ENCODE results near the gene TSKU.
"Not testable (repeated sequence)": the region's sequence is repeated elsewhere in the genome, so short reads cannot be mapped to it uniquely, and the experiment has no call there.

Gene TSKU

DNA sequence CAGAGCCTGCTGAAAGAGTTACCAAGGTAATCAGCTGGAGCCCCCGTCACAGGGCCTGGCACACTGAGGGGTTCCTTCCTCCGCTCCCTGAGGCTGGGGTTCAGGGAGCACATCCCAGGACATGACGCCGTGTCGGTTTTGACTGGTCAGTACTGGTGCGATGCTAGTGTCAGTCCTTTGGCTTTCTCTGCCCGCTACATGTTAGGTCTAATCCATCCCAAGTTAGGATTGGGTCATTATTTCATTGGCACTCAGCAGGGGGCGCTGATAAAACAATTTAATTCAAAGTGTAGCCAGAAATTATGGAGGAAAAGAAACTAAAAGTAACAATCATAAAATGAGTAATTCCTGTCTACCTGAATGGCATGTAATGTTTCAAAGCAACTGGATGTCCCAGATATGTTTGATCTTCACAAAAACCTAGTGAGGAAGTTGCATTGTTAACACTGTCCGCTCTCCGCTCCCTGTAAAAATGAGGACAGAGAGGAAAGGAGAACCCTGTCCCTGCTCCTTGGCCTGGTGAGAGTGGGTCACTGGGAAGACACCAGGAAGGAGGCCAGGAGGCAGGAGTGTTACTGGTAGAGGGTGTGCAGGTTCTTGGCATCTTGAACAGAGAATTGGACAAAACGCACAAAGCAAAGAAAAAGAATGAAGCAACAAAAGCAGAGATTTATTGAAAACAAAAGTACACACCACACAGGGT, 27.1 kb downstream of the TSKU start:
- Histone ChIP-seq H3K9me3 (ENCODE audit: control insufficient read depth, low read depth, low read length) (peaks cover 12% of the 10 kb centered on the region), H3K27ac (ENCODE audit: low read length) (no peak overlapping the region), H3K9ac (ENCODE audit: low read length) (no peak overlapping the region), H3K4me3 (ENCODE audit: low read length) (no peak overlapping the region), H3K36me3 (ENCODE audit: control insufficient read depth, low read depth, low read length) (no peaks in the 10 kb centered on the region), H3K4me1 (ENCODE audit: control insufficient read depth, low read depth, low read length) (peaks cover 9% of the 10 kb centered on the region), H3K27me3 (ENCODE audit: control insufficient read depth, insufficient read depth, low read length) (no peaks in the 10 kb centered on the region)

DNA sequence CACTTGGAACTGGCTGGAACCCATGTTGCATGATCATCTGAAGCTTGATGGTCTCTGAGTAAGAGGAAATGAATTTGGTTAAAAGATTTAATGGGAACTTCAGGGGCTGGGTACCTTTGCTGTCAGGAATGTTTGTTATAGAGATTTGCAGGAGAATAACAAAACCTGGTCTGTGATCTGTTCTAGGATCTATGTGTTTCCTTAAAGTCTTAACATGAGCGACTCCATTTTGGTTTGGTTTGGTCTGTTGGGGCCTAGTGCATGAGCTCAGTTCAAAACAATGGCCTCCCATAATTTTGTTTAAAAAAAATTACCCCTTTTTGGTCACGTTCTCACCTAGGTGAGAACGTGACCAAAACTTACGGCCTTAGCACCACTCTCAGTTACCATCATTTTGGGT, 28.1 kb downstream of the TSKU start:
- H3K4me3 ChIP-seq (ENCODE audit: low read length) = no peak overlapping the region
- H3K4me1 ChIP-seq (ENCODE audit: control insufficient read depth, low read depth, low read length) = peaks cover 9% of the 10 kb centered on the region
- peaks cover 19% of the 10 kb centered on the region for H3K9me3 ChIP-seq (ENCODE audit: control insufficient read depth, low read depth, low read length)
- H3K27ac ChIP-seq (ENCODE audit: low read length) = no peak overlapping the region
- no peaks in the 10 kb centered on the region for H3K36me3 ChIP-seq (ENCODE audit: control insufficient read depth, low read depth, low read length)
- H3K27me3 ChIP-seq (ENCODE audit: control insufficient read depth, insufficient read depth, low read length) = no peaks in the 10 kb centered on the region
- no peak overlapping the region for H3K9ac ChIP-seq (ENCODE audit: low read length)

GRCh38 chr11:76814414-76814813, 31.3 kb downstream of the TSKU start:
- H3K27ac ChIP-seq (ENCODE audit: low read length) = no peak overlapping the region
- H3K27me3 ChIP-seq (ENCODE audit: control insufficient read depth, insufficient read depth, low read length) = no peaks in the 10 kb centered on the region
- H3K4me3 ChIP-seq (ENCODE audit: low read length) = no peak overlapping the region
- no peak overlapping the region for H3K9ac ChIP-seq (ENCODE audit: low read length)
- peaks cover 26% of the 10 kb centered on the region for H3K9me3 ChIP-seq (ENCODE audit: control insufficient read depth, low read depth, low read length)
- H3K4me1 ChIP-seq (ENCODE audit: control insufficient read depth, low read depth, low read length) = no peaks in the 10 kb centered on the region
- H3K36me3 ChIP-seq (ENCODE audit: control insufficient read depth, low read depth, low read length) = no peaks in the 10 kb centered on the region

DNA sequence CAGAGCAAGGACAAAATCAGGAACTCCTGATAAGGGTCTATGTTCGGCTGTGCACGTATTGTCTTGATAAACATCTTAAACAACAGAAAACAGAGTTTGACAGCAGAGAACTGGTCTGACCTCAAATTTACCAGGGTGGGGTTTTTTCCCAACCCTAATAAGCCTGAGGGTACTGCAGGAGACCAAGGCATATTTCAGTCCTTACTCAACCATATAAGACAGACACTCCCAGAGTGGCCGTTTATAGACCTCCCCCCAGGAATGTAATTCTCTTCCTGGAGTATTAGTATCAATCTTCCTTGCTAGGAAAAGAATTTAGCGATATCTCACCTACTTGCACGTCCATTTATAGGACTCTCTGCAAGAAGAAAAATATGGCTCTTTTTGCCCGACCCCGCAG, 32.5 kb downstream of the TSKU start:
- H3K36me3 ChIP-seq (ENCODE audit: control insufficient read depth, low read depth, low read length); H3K4me3 ChIP-seq (ENCODE audit: low read length); H3K9ac ChIP-seq (ENCODE audit: low read length); H3K27ac ChIP-seq (ENCODE audit: low read length); H3K4me1 ChIP-seq (ENCODE audit: control insufficient read depth, low read depth, low read length); H3K27me3 ChIP-seq (ENCODE audit: control insufficient read depth, insufficient read depth, low read length): not testable (repeated sequence)
- peaks cover 26% of the 10 kb centered on the region for H3K9me3 ChIP-seq (ENCODE audit: control insufficient read depth, low read depth, low read length)

DNA sequence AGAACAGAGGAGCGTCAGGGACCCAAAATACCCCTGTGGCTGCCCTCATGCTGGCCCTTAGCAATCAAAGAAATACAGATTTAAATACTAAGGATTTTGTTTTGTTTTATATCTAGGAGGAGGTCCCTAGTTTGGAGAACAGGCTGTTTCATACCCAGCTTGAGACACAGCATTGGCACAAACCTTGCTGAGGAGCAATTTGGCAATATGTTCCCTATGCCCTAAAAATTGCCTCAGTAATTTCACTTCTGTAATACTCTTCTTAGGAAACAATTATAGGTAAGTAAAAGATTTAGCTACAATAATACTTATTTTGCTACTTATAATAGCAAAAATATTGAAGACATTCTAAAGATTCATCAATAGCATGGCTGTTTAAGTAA, 37.0 kb downstream of the TSKU start:
- H3K9ac ChIP-seq (ENCODE audit: low read length) = no peak overlapping the region
- peaks cover 15% of the 10 kb centered on the region for H3K9me3 ChIP-seq (ENCODE audit: control insufficient read depth, low read depth, low read length)
- no peak overlapping the region for H3K4me3 ChIP-seq (ENCODE audit: low read length)
- no peaks in the 10 kb centered on the region for H3K27me3 ChIP-seq (ENCODE audit: control insufficient read depth, insufficient read depth, low read length)
- no peaks in the 10 kb centered on the region for H3K36me3 ChIP-seq (ENCODE audit: control insufficient read depth, low read depth, low read length)
- no peak overlapping the region for H3K27ac ChIP-seq (ENCODE audit: low read length)
- H3K4me1 ChIP-seq (ENCODE audit: control insufficient read depth, low read depth, low read length) = no peaks in the 10 kb centered on the region

- H3K9me3 ChIP-seq (ENCODE audit: control insufficient read depth, low read depth, low read length); H3K4me1 ChIP-seq (ENCODE audit: control insufficient read depth, low read depth, low read length); H3K27ac ChIP-seq (ENCODE audit: low read length); H3K36me3 ChIP-seq (ENCODE audit: control insufficient read depth, low read depth, low read length); H3K4me3 ChIP-seq (ENCODE audit: low read length); H3K9ac ChIP-seq (ENCODE audit: low read length); H3K27me3 ChIP-seq (ENCODE audit: control insufficient read depth, insufficient read depth, low read length): not testable (repeated sequence)
These were observed 38.2 kb downstream of the TSKU start for GRCh38 chr11:76821396-76821795.

- H3K4me1 ChIP-seq (ENCODE audit: control insufficient read depth, low read depth, low read length) = no peaks in the 10 kb centered on the region
- H3K9ac ChIP-seq (ENCODE audit: low read length) = no peak overlapping the region
- no peaks in the 10 kb centered on the region for H3K9me3 ChIP-seq (ENCODE audit: control insufficient read depth, low read depth, low read length)
- no peak overlapping the region for H3K27ac ChIP-seq (ENCODE audit: low read length)
- H3K27me3 ChIP-seq (ENCODE audit: control insufficient read depth, insufficient read depth, low read length) = no peaks in the 10 kb centered on the region
- no peaks in the 10 kb centered on the region for H3K36me3 ChIP-seq (ENCODE audit: control insufficient read depth, low read depth, low read length)
- no peak overlapping the region for H3K4me3 ChIP-seq (ENCODE audit: low read length)
These were observed 39.2 kb downstream of the TSKU start for GRCh38 chr11:76822406-76822805.

DNA sequence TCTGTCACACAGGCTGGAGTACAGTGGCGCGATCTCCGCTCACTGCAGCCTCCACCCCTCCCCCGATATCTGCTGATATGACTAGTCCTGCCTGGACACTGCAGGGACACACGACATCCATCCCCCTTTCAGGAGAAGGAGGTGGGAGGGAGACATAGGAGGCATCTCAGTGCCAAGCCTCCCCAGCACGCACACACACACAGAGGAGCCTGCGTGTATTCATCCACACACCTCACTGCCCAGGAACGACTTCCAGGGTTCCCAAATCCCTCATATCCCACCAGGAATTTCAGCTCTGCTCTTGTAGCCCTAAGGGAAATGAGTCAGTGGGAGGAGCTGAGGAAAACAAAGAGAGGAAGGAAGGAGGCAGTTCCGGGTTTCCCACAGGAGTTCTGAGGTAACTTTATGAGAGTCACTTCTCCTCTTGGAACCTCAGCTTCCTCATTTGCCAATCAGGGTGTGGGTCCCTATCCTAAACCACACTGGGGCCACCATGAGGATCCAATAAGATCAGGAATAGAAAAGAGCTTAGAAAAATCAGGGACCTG, 40.4 kb downstream of the TSKU start:
- no peaks in the 10 kb centered on the region for H3K4me1 ChIP-seq (ENCODE audit: control insufficient read depth, low read depth, low read length)
- no peak overlapping the region for H3K9ac ChIP-seq (ENCODE audit: low read length)
- no peak overlapping the region for H3K27ac ChIP-seq (ENCODE audit: low read length)
- no peaks in the 10 kb centered on the region for H3K9me3 ChIP-seq (ENCODE audit: control insufficient read depth, low read depth, low read length)
- H3K4me3 ChIP-seq (ENCODE audit: low read length) = no peak overlapping the region
- no peaks in the 10 kb centered on the region for H3K36me3 ChIP-seq (ENCODE audit: control insufficient read depth, low read depth, low read length)
- no peaks in the 10 kb centered on the region for H3K27me3 ChIP-seq (ENCODE audit: control insufficient read depth, insufficient read depth, low read length)

GRCh38 chr11:76824083-76824939, 41.2 kb downstream of the TSKU start:
- no peak overlapping the region for H3K9ac ChIP-seq (ENCODE audit: low read length)
- no peaks in the 10 kb centered on the region for H3K27me3 ChIP-seq (ENCODE audit: control insufficient read depth, insufficient read depth, low read length)
- no peak overlapping the region for H3K27ac ChIP-seq (ENCODE audit: low read length)
- no peaks in the 10 kb centered on the region for H3K4me1 ChIP-seq (ENCODE audit: control insufficient read depth, low read depth, low read length)
- no peaks in the 10 kb centered on the region for H3K36me3 ChIP-seq (ENCODE audit: control insufficient read depth, low read depth, low read length)
- H3K9me3 ChIP-seq (ENCODE audit: control insufficient read depth, low read depth, low read length) = no peaks in the 10 kb centered on the region
- no peak overlapping the region for H3K4me3 ChIP-seq (ENCODE audit: low read length)

DNA sequence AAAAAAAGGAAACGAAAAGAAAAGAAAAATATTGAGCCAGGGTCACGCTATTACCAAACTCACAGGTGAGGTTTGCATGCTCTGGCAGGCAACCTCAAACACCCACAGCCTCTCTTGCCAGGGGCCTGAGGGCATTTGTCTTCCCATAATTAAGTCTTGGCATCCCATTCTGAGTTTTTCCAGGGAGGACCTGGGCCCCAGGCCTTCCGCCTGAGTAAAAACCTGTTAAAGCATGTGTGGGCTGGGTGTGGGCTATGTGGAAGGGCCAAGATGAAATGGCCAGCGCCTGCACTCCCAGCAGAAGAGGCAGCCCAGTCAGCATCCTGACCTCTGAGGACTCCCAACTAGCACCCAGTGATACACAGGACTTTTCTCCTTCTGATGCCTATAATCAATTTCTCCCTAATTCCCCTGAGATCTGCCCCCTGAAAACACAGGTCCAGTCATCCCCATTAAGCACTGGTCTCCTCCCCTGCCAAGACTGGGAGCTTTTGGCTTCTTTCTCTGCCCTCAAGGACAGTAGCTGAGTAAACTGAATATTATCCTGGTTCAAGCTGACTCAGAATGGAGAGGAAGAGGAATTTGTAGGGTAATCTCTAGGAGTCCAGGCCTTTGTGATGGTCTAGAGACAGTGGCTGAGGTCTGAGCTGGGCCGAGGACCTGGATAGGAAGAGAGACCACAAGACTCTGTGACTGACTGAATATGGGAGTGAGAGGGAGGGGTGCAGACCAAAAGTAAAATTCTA, 42.0 kb downstream of the TSKU start:
- no peak overlapping the region for H3K27ac ChIP-seq (ENCODE audit: low read length)
- H3K36me3 ChIP-seq (ENCODE audit: control insufficient read depth, low read depth, low read length) = no peaks in the 10 kb centered on the region
- no peak overlapping the region for H3K9ac ChIP-seq (ENCODE audit: low read length)
- no peaks in the 10 kb centered on the region for H3K27me3 ChIP-seq (ENCODE audit: control insufficient read depth, insufficient read depth, low read length)
- no peak overlapping the region for H3K4me3 ChIP-seq (ENCODE audit: low read length)
- no peaks in the 10 kb centered on the region for H3K9me3 ChIP-seq (ENCODE audit: control insufficient read depth, low read depth, low read length)
- no peaks in the 10 kb centered on the region for H3K4me1 ChIP-seq (ENCODE audit: control insufficient read depth, low read depth, low read length)

GRCh38 chr11:76825726-76826396, 42.7 kb downstream of the TSKU start:
- H3K9me3 ChIP-seq (ENCODE audit: control insufficient read depth, low read depth, low read length) = no peaks in the 10 kb centered on the region
- H3K4me3 ChIP-seq (ENCODE audit: low read length) = no peak overlapping the region
- no peaks in the 10 kb centered on the region for H3K4me1 ChIP-seq (ENCODE audit: control insufficient read depth, low read depth, low read length)
- H3K9ac ChIP-seq (ENCODE audit: low read length) = no peak overlapping the region
- H3K27me3 ChIP-seq (ENCODE audit: control insufficient read depth, insufficient read depth, low read length) = no peaks in the 10 kb centered on the region
- no peak overlapping the region for H3K27ac ChIP-seq (ENCODE audit: low read length)
- no peaks in the 10 kb centered on the region for H3K36me3 ChIP-seq (ENCODE audit: control insufficient read depth, low read depth, low read length)

Data from iPS-18a (cell line).